ENCODE data around the gene PPM1L.

The PPM1L gene

GRCh38 chr3:160792540-160792939, 36.5 kb downstream of the PPM1L start:
- TF ChIP-seq, protein P1, sequence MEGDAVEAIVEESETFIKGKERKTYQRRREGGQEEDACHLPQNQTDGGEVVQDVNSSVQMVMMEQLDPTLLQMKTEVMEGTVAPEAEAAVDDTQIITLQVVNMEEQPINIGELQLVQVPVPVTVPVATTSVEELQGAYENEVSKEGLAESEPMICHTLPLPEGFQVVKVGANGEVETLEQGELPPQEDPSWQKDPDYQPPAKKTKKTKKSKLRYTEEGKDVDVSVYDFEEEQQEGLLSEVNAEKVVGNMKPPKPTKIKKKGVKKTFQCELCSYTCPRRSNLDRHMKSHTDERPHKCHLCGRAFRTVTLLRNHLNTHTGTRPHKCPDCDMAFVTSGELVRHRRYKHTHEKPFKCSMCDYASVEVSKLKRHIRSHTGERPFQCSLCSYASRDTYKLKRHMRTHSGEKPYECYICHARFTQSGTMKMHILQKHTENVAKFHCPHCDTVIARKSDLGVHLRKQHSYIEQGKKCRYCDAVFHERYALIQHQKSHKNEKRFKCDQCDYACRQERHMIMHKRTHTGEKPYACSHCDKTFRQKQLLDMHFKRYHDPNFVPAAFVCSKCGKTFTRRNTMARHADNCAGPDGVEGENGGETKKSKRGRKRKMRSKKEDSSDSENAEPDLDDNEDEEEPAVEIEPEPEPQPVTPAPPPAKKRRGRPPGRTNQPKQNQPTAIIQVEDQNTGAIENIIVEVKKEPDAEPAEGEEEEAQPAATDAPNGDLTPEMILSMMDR (IDR thresholded peaks at IDR 0.05; ENCODE audit: extremely low read depth, missing control alignments): no peak
- no peak for DNase-seq (ENCODE audit: low spot score)

GRCh38 chr3:160793722-160794252, 37.8 kb downstream of the PPM1L start:
- TF ChIP-seq, protein P1 (IDR thresholded peaks at IDR 0.05; ENCODE audit: extremely low read depth, missing control alignments): no peak
- no peak for DNase-seq (ENCODE audit: low spot score)

GRCh38 chr3:160796089-160796812, 40.2 kb downstream of the PPM1L start:
- no peak for DNase-seq (ENCODE audit: low spot score)
- TF ChIP-seq, protein P1 (IDR thresholded peaks at IDR 0.05; ENCODE audit: extremely low read depth, missing control alignments): no peak

GRCh38 chr3:160796813-160797164, 40.8 kb downstream of the PPM1L start:
- TF ChIP-seq, protein P1 (IDR thresholded peaks at IDR 0.05; ENCODE audit: extremely low read depth, missing control alignments): no peak
- no peak for DNase-seq (ENCODE audit: low spot score)

- TF ChIP-seq, protein P1 (IDR thresholded peaks at IDR 0.05; ENCODE audit: extremely low read depth, missing control alignments): no peak
- no peak for DNase-seq (ENCODE audit: low spot score)
Observed at GRCh38 chr3:160797356-160797755, 41.3 kb downstream of the PPM1L start.

- TF ChIP-seq, protein P1 (IDR thresholded peaks at IDR 0.05; ENCODE audit: extremely low read depth, missing control alignments): no peak
- peak; percentile 34 for DNase-seq (ENCODE audit: low spot score)
Observed at GRCh38 chr3:160801386-160802118, 45.5 kb downstream of the PPM1L start.

GRCh38 chr3:160804762-160805161, 48.7 kb downstream of the PPM1L start:
- DNase-seq (ENCODE audit: low spot score): no peak
- TF ChIP-seq, protein P1 (IDR thresholded peaks at IDR 0.05; ENCODE audit: extremely low read depth, missing control alignments): no peak
